HTR-8/SVneo (cell line): Measurements from ENCODE around the gene PTTG2.

ENCODE experiments used
- DNase-seq: peaks from one replicate; pipeline ENCODE4 v3.0.0; 2011; ENCODE audit warnings: low spot score, mixed read lengths; ENCODE audit not compliant: insufficient read length
- FAIRE-seq: peaks from 2 replicates; lab custom pipeline; 2011; peaks lifted over from hg19 to GRCh38; lab: Jason Lieb, UNC

PTTG2 gene

GRCh38 chr4:38003628-38004027 lies 43.4 kb downstream of the PTTG2 start:
- no peak for FAIRE-seq

GRCh38 chr4:38004062-38004461 lies 43.9 kb downstream of the PTTG2 start:
- DNase-seq (no peak), FAIRE-seq (no peak)

More at GRCh38 chr4:38003628-38004027, 43.4 kb downstream of the PTTG2 start:
- DNase-seq: no peak

- no peak for FAIRE-seq
- DNase-seq: no peak
These were observed 44.7 kb downstream of the PTTG2 start for GRCh38 chr4:38004887-38005286.

DNA sequence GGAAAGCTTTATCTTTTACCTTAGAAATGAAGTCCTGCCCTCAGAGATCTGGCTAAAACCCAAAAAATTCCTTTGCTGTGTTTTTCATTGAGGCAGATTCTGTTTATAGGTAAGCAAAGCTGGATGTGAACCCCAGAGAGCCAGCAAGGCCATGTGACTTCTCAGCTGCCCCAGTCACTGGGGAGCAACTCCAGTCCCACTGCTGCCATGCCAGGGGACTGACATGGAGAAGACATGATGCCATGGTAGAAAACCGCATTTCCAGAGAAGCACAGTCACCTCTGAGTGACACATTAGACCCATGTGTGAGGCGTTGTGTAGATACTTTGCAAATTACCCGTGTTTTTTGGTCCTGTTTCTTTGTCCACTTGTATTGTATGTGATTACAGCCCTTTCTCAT lies 45.4 kb downstream of the PTTG2 start:
- no peak for DNase-seq

DNA sequence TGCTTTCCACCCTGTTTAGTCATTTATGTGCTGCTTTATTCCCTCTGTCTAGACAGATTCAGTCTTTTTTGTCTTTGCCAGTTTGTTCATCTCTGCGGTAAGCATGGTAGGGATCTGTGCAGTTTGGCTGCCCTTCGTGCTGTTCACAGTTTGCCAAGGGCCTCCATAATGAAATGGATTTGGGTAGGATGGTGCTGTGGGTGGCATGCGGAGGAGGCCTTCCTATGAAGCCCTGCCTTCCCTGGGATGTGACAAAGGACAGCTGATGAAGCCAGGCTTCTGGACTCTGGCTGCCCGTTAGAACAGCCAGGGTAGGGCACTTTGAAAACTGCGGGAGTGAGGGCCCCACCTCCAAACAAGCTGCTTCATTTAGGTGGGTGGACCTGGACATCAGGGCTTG lies 47.4 kb downstream of the PTTG2 start:
- DNase-seq (no peak), FAIRE-seq (no peak)

More for the DNA sequence above, 45.4 kb downstream of the PTTG2 start:
- FAIRE-seq: no peak

- DNase-seq (no peak), FAIRE-seq (no peak)
These were observed 48.4 kb downstream of the PTTG2 start for GRCh38 chr4:38008571-38009021.

DNA sequence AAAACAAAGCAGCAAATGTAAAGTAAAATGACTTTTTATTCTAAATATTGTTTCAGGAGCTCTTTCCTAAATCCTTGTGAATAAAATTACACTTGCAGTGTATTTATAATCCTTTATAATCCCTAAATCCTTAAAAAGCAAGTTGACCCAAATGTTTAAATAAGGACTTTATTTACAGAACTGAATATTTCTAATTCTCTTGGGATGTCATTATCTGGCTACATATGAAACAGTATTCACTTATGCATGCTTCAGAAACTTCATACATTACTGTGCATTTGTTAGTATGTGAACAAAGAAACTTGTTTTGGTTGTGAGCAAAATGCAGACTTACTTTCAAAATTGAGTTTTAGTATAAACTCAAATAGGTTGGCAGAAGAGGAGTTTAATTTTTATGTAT lies 49.2 kb downstream of the PTTG2 start:
- no peak for FAIRE-seq
- DNase-seq: no peak

- FAIRE-seq (no peak), DNase-seq (no peak)
These were observed 49.8 kb downstream of the PTTG2 start for GRCh38 chr4:38009949-38010348.
